AG09309 (cell line): ENCODE results near the gene MYOD1.

Experiments used
- DNase-seq: peaks from one replicate; pipeline ENCODE4 v3.0.0-alpha.2; 2010; ENCODE audit warnings: low read depth
- H3K4me3 ChIP-seq: 2 replicates; pipeline ENCODE4 v1.5.1; 2011; ENCODE audit warnings: mild to moderate bottlenecking, low read depth, low read length, moderate library complexity; ENCODE audit not compliant: control insufficient read depth
- TF ChIP-seq, protein P1 (sequence below): IDR thresholded peaks from 2 replicates; pipeline ENCODE4 v1.5.1; 2011; ENCODE audit warnings: mild to moderate bottlenecking, low read depth, low read length, inconsistent platforms; ENCODE audit not compliant: insufficient read depth, control insufficient read depth; ENCODE audit errors: missing control alignments

The MYOD1 gene

DNA sequence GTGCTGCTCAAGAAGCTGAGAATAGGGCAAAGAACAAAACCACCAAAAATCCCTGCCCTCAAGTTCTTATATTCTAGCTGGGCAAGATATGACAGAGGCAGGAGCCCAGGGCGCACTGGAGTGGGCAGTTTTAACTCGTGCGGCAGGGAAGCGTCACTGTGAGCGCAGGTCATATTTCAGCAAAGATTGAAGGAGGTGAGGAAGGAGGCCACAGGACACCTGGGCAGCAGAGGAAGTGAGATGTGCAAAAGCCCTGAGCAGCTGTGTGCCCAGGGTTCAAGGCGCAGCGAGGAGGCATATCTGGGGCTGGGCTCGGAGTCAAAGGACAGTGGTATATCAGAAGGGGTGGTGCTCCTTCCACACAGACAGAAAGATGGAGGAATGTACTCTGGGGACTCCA is 28.7 kb downstream of the MYOD1 start:
- TF ChIP-seq, protein P1, sequence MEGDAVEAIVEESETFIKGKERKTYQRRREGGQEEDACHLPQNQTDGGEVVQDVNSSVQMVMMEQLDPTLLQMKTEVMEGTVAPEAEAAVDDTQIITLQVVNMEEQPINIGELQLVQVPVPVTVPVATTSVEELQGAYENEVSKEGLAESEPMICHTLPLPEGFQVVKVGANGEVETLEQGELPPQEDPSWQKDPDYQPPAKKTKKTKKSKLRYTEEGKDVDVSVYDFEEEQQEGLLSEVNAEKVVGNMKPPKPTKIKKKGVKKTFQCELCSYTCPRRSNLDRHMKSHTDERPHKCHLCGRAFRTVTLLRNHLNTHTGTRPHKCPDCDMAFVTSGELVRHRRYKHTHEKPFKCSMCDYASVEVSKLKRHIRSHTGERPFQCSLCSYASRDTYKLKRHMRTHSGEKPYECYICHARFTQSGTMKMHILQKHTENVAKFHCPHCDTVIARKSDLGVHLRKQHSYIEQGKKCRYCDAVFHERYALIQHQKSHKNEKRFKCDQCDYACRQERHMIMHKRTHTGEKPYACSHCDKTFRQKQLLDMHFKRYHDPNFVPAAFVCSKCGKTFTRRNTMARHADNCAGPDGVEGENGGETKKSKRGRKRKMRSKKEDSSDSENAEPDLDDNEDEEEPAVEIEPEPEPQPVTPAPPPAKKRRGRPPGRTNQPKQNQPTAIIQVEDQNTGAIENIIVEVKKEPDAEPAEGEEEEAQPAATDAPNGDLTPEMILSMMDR, result no peak
- no peak overlapping the region for H3K4me3 ChIP-seq
- no peak for DNase-seq

DNA sequence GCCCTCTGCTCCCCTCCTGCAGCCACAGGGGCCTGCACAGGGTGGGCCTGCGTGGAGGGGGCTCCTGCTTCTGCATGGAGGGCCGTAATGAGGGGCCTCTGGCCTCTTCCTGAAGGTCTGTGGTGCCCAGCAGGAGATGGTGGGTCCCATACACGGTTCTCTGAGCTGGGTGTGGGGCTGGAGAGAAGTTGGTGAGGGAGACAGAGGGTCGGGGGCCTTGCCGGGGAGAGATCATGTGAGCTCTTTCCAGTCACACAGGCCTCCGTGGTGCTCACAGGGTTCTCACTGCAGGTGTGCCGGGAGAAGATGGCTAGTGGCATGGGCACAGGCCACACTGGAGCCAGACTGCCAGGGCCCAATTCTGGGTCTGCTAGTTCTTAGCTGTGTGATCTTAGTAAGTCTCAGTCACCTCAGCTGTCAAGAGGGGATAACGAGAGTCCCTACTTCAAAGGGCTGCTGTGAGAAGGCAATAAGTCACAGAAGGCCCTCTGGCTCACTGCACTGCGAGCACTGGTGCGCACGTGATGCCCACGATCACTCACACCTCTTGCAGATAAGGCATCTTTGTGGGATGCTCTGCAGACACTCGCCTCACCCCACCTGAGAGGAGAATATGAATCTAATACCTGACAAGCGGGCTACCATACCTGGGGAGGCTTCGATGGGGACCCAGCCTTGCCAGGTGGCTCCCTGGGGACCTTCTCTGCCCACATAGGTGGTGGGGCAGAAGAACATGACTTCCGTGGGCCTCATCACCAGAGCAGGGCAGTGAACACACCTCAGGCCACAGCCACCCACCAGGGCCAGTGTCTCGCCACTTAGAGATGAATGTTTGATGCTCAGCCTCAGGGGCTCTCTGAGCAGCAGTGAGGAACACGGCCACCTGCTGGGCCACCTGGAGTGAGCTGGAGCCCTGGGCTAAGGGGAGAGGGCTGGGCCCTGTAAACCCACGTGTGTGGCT is 29.7 kb downstream of the MYOD1 start:
- TF ChIP-seq, protein P1, result no peak
- DNase-seq, result no peak
- no peak overlapping the region for H3K4me3 ChIP-seq

DNA sequence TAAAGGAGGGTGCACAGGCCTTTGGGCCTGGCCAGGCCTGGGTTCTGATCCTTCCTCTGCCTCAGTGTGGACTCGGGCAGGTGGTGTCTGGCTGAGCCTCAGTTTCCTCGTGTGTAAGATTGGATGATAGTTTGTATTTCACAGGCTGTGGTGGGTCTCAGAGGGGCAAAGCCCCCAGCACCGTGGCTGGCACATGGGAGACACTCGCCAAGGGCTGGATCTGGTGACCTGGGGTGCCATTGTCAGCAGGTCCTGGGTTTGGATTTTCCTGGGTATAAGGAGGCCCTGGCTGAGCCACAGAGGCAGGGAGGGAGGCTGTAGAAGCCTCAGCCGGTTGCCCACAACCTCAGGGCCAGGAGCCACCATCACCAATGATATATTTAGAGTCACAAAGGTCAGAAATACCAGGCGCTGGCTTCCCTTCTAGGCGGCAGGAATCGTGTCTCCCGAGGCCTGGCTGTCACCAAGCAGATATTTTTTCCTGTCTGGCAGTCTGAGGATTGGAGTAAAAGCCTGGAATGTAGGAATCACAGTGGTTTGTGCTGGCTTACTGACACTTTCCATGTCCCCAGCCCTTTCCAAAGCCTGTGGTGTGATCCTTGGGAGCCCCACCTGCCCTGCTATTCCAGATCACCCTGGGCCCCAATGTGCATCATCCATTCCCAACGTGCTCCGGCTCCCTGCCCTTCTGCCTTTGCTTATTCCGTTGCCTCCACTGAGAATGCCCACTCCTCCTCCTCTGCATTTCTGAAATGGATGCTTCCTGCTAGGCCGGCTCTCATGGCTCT is 30.8 kb downstream of the MYOD1 start:
- no peak for DNase-seq
- TF ChIP-seq, protein P1, result no peak
- H3K4me3 ChIP-seq, result no peak overlapping the region

DNA sequence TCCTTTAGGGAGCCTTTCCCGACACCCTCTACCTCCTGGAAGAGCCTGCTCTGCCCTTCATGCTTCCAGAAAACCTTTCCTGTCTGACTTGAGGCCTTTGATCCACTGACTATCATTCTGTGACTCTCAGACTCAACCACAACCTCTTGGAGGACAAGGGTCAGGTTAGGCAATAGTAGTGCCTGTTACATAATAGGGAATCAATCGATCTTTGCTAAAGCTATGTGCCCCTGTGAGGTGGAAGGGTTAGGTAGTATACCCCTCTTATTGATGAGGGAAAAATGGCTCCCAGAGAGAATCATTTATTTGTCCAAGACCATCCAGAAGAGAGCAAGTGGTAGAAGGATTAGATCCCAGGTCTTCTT is 31.4 kb downstream of the MYOD1 start:
- DNase-seq, result no peak
- TF ChIP-seq, protein P1, result no peak
- no peak overlapping the region for H3K4me3 ChIP-seq

DNA sequence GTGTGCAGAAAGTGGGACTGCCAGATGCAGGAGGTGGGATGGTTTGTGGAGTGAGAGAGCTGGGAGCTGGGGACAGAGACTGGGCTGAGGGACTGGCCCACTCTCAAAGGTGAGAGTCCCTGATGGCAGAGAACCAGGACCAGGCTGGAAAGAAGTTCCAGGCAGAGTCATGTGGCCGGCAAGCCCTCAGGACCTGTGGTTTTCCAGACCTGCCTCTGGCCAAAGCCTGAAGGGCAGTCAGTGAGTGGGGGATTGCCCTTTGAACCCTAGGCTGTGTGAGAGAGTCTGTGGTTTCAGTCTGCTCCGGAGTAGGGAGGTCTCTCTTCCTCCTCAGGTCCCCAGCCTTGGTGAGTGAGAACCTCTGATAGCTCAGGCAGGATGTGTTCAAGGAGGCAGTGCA is 32.2 kb downstream of the MYOD1 start:
- no peak for DNase-seq
- H3K4me3 ChIP-seq, result no peak overlapping the region
- TF ChIP-seq, protein P1, result no peak

DNA sequence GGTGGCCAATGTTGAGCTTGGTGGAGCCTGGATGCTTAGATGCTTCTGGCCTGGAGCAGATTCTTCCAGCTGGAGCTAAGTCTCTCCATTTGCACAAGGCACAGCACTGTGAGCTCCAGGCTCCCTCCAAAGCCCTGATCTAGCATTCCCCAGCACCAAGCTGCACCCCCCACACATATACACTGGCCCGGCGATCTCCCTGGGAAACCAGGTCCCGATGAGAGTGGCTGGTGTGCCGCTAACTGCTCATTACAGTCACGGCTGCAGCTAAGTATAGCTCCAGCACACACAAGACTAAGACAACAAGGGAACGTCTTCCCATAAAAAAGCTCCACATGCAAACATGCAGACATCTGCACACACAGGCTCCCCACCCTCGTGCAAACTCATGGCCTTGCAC is 32.8 kb downstream of the MYOD1 start:
- TF ChIP-seq, protein P1, result no peak
- H3K4me3 ChIP-seq, result no peak overlapping the region
- DNase-seq, result no peak
